ENCODE data around the gene MGAT5B.

DNA sequence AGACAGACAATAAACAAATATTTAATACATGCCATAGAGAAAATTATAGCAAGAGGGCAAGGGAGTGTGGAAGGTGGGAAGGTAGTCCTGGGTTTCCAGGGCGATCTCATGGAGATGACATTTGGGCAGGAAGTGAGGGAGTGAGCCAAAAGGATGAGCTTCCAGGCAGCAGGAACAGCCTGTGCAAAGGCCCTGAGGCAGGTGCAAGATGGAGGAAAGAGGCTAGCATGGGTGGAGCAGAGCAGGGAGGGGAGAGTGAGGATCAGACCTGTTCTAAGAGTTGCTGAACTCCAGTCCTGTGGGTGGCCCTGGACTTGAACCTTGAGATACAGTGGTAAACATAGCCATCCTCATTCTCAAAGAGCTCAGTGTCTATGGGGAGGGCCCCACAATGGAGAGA is 94.7 kb downstream of the MGAT5B start:
- no peak for TF ChIP-seq CTCF (conservative IDR thresholded peaks at IDR 0.05; ENCODE audit: low read depth, low read length)
- no peak for TF ChIP-seq EZH2 (IDR thresholded peaks at IDR 0.05; ENCODE audit: low read length, unreplicated experiment)
- TF ChIP-seq EZH2phosphoT487 (IDR thresholded peaks at IDR 0.05; ENCODE audit: borderline replicate concordance, low read length): no peak
